ENCODE data around the gene PKP3. TPM values are rescaled to one million over a fixed set of nuclear protein-coding genes. Genes with fewer than 3 reads are reported as not detected.

PKP3 gene
- total RNA-seq, 1 donor from 2014 or later = 20.6 TPM

- no peak for DNase-seq (ENCODE audit: low read depth)
- no peak for TF ChIP-seq CTCF (conservative IDR thresholded peaks at IDR 0.05; ENCODE audit: low read depth, low read length)
- H3K4me3 ChIP-seq (ENCODE audit: low read depth, low read length) = no peak overlapping the region
These were observed 34.3 kb downstream of the PKP3 start for GRCh38 chr11:428295-428694.

- TF ChIP-seq CTCF (conservative IDR thresholded peaks at IDR 0.05; ENCODE audit: low read depth, low read length) = no peak
- H3K4me3 ChIP-seq (ENCODE audit: low read depth, low read length) = no peak overlapping the region
- DNase-seq (ENCODE audit: low read depth) = no peak
These were observed 35.4 kb downstream of the PKP3 start for GRCh38 chr11:429391-429790.

- no peak for TF ChIP-seq CTCF (conservative IDR thresholded peaks at IDR 0.05; ENCODE audit: low read depth, low read length)
- DNase-seq (ENCODE audit: low read depth) = no peak
These were observed 36.0 kb downstream of the PKP3 start for GRCh38 chr11:429931-430456.

GRCh38 chr11:431921-432320, 37.9 kb downstream of the PKP3 start:
- no peak for DNase-seq (ENCODE audit: low read depth)
- H3K4me3 ChIP-seq (ENCODE audit: low read depth, low read length) = no peak overlapping the region
- TF ChIP-seq CTCF (conservative IDR thresholded peaks at IDR 0.05; ENCODE audit: low read depth, low read length) = no peak

More at GRCh38 chr11:429931-430456, 36.0 kb downstream of the PKP3 start:
- no peak overlapping the region for H3K4me3 ChIP-seq (ENCODE audit: low read depth, low read length)

- no peak for DNase-seq (ENCODE audit: low read depth)
- no peak for TF ChIP-seq CTCF (conservative IDR thresholded peaks at IDR 0.05; ENCODE audit: low read depth, low read length)
- H3K4me3 ChIP-seq (ENCODE audit: low read depth, low read length) = no peak overlapping the region
These were observed 38.6 kb downstream of the PKP3 start for GRCh38 chr11:432501-433100.

- no peak for TF ChIP-seq CTCF (conservative IDR thresholded peaks at IDR 0.05; ENCODE audit: low read depth, low read length)
- no peak overlapping the region for H3K4me3 ChIP-seq (ENCODE audit: low read depth, low read length)
- no peak for DNase-seq (ENCODE audit: low read depth)
These were observed 39.1 kb downstream of the PKP3 start for GRCh38 chr11:433111-433510.

GRCh38 chr11:433641-434040, 39.6 kb downstream of the PKP3 start:
- DNase-seq (ENCODE audit: low read depth) = no peak
- no peak for TF ChIP-seq CTCF (conservative IDR thresholded peaks at IDR 0.05; ENCODE audit: low read depth, low read length)
- no peak overlapping the region for H3K4me3 ChIP-seq (ENCODE audit: low read depth, low read length)
